ENCODE data around the gene DOK3. TPM values are rescaled to one million over a fixed set of nuclear protein-coding genes. Genes with fewer than 3 reads are reported as not detected.
A peak's percentile ranks its signal among the peaks of the same experiment; 100 is the strongest.

Gene DOK3
- polyA plus RNA-seq, 2 of the 4 experiments (the other 2 are of a cell fraction): 1.3 to 7.1 TPM

DNA sequence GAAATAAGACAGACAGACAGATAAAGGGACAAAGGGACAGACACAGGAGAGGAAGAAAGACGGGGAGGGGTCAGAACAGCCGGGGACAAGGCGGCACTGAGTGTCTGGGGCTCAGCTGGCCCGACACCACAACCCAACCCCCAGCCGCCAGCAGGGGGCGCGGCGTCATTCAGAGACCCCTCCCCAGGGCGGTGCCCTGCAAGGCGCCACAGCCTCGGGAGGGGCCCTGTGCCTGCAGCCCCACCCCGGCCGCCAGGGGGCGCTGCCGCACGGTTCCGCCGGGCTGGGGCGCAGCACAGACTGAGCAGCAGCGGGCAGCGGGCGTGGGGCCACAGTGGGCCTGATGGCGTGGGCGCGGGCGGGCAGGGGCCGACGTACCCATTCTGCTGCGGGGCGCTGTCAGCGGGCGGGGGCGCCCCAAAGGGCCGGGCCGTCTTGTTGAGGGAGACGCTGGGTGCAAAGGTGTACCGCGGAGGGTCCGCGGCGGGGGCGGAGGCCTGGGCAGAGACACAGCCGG is 18.1 kb downstream of the DOK3 start (continued):
- no peak for TF ChIP-seq REST (IDR thresholded peaks at IDR 0.05)
- TF ChIP-seq, protein P1, sequence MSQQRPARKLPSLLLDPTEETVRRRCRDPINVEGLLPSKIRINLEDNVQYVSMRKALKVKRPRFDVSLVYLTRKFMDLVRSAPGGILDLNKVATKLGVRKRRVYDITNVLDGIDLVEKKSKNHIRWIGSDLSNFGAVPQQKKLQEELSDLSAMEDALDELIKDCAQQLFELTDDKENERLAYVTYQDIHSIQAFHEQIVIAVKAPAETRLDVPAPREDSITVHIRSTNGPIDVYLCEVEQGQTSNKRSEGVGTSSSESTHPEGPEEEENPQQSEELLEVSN (IDR thresholded peaks at IDR 0.05; ENCODE audit: borderline replicate concordance, low read depth): no peak
- no peak for TF ChIP-seq RCOR1 (IDR thresholded peaks at IDR 0.05; ENCODE audit: low read depth, low read length)
- TF ChIP-seq, protein P2, sequence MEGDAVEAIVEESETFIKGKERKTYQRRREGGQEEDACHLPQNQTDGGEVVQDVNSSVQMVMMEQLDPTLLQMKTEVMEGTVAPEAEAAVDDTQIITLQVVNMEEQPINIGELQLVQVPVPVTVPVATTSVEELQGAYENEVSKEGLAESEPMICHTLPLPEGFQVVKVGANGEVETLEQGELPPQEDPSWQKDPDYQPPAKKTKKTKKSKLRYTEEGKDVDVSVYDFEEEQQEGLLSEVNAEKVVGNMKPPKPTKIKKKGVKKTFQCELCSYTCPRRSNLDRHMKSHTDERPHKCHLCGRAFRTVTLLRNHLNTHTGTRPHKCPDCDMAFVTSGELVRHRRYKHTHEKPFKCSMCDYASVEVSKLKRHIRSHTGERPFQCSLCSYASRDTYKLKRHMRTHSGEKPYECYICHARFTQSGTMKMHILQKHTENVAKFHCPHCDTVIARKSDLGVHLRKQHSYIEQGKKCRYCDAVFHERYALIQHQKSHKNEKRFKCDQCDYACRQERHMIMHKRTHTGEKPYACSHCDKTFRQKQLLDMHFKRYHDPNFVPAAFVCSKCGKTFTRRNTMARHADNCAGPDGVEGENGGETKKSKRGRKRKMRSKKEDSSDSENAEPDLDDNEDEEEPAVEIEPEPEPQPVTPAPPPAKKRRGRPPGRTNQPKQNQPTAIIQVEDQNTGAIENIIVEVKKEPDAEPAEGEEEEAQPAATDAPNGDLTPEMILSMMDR (IDR thresholded peaks at IDR 0.05): peak; percentile 96
- TF ChIP-seq MAZ (IDR thresholded peaks at IDR 0.05; ENCODE audit: borderline replicate concordance, low read depth, low read length): peak; percentile 78; the same call in 1 of the 2 replicates
- no peak for TF ChIP-seq HDAC2 (IDR thresholded peaks at IDR 0.05)
- no peak for TF ChIP-seq RFX5 (IDR thresholded peaks at IDR 0.05)
- TF ChIP-seq FOSB (CRISPR knock-in tag; IDR thresholded peaks at IDR 0.05): no peak
- TF ChIP-seq SMC3 (IDR thresholded peaks at IDR 0.05): peak; percentile 68
- peak; percentile 35 to 55; a peak in 4 of 5 replicates for TF ChIP-seq RAD21 (conservative IDR thresholded peaks at IDR 0.05 in 1 of 2, IDR thresholded peaks at IDR 0.05 in 1 of 2)
- TF ChIP-seq EHMT2 (IDR thresholded peaks at IDR 0.05; ENCODE audit: low read depth): no peak
- no peak for TF ChIP-seq RARB (CRISPR knock-in tag; IDR thresholded peaks at IDR 0.05)

DNA sequence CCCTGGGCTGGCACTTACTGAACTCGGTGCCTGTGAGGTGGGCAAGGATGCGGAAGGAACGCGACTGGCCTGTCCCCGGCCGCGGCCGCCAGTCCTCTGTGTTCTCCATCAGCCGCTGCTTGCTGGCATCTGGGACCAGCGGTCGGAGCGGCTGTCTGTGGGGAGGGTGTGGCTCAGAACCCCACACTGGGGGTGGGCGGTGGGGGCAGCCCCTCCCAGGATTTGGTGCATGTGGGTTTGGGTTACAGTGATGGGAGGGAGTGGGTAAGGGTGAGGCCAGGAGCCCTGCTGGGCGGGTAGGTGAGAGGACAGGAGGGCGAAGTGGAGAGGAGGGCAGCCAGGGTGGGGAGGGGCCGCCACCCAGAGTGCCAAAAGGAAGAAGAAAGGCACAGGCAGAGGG is 18.6 kb downstream of the DOK3 start:
- ChIA-PET CTCF (interaction anchor here (0.7 to 18.1 kb wide), 12 partner anchors 11 to 149 kb away, joined by 3 to 354 read pairs (median 4); partner anchors contain the start of genes DBN1, DOK3, PDLIM7 and PRR7), POLR2A (no interaction called here)
- ATAC-seq (no peak), FAIRE-seq (no peak), DNase-seq (ENCODE audit: low read depth in 1 of 2, low spot score in 1 of 2) (no peak)
- peak overlapping the region; percentile 9; the same call in 1 of the 3 replicates for H3K4me2 ChIP-seq
- TF ChIP-seq CEBPB (IDR thresholded peaks at IDR 0.05): no peak
- TF ChIP-seq RNF2 (IDR thresholded peaks at IDR 0.05; ENCODE audit: borderline replicate concordance, low read depth): no peak
- TF ChIP-seq HES2 (IDR thresholded peaks at IDR 0.05): no peak
- no peak for TF ChIP-seq ELK1 (IDR thresholded peaks at IDR 0.05; ENCODE audit: low read depth, low read length)
- no peak for TF ChIP-seq EHMT2 (IDR thresholded peaks at IDR 0.05; ENCODE audit: low read depth)
- no peak for TF ChIP-seq CBX2 (IDR thresholded peaks at IDR 0.05; ENCODE audit: borderline replicate concordance, low read depth)
- no peak for TF ChIP-seq HOXB13 (CRISPR knock-in tag; IDR thresholded peaks at IDR 0.05; ENCODE audit: low read depth)
- TF ChIP-seq, protein P3, sequence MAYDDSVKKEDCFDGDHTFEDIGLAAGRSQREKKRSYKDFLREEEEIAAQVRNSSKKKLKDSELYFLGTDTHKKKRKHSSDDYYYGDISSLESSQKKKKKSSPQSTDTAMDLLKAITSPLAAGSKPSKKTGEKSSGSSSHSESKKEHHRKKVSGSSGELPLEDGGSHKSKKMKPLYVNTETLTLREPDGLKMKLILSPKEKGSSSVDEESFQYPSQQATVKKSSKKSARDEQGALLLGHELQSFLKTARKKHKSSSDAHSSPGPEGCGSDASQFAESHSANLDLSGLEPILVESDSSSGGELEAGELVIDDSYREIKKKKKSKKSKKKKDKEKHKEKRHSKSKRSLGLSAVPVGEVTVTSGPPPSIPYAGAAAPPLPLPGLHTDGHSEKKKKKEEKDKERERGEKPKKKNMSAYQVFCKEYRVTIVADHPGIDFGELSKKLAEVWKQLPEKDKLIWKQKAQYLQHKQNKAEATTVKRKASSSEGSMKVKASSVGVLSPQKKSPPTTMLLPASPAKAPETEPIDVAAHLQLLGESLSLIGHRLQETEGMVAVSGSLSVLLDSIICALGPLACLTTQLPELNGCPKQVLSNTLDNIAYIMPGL (CRISPR knock-in tag; IDR thresholded peaks at IDR 0.05; ENCODE audit: borderline replicate concordance): no peak
- no peak for TF ChIP-seq FOSL2 (IDR thresholded peaks at IDR 0.05)
- TF ChIP-seq FOSL2 (CRISPR knock-in tag; IDR thresholded peaks at IDR 0.05): no peak
- no peak for TF ChIP-seq NFE2L2 (conservative IDR thresholded peaks at IDR 0.05; ENCODE audit: low read length)
- TF ChIP-seq HOXB5 (CRISPR knock-in tag; IDR thresholded peaks at IDR 0.05): no peak
- no peak for TF ChIP-seq HEYL (CRISPR knock-in tag; IDR thresholded peaks at IDR 0.05)
- TF ChIP-seq SMC3 (IDR thresholded peaks at IDR 0.05): no peak
- no peak for TF ChIP-seq NPAS2 (CRISPR knock-in tag; IDR thresholded peaks at IDR 0.05; ENCODE audit: borderline replicate concordance)
- TF ChIP-seq ZSCAN20 (CRISPR knock-in tag; IDR thresholded peaks at IDR 0.05): no peak
- no peak for TF ChIP-seq BHLHE40 (IDR thresholded peaks at IDR 0.05; ENCODE audit: low read depth, low read length)
- no peak for TF ChIP-seq HOXA7 (CRISPR knock-in tag; IDR thresholded peaks at IDR 0.05)
- no peaks in the 10 kb centered on the region for H3K9me3 ChIP-seq
- 88% methylated on average over 7 of the region's 16 CpGs for WGBS (ENCODE audit: missing lambda C conversion rate)
- H3K4me3 ChIP-seq: no peak overlapping the region
- peak overlapping the region in 1 of 2 experiments; percentile 95; a peak in 3 of 6 replicates for H3K27ac ChIP-seq
- peaks cover 51% of the 10 kb centered on the region for H3K4me1 ChIP-seq

All from A549 (cell line).